GM10266 (cell line): Measurements from ENCODE around the gene CXCL8.

Source experiments
- DNase-seq: peaks from one replicate; pipeline ENCODE4 v3.0.0; 2012; ENCODE audit errors: extremely low spot score
- TF ChIP-seq, protein P1 (sequence below): IDR thresholded peaks from 2 replicates; pipeline ENCODE4 v1.5.1; 2012; ENCODE audit warnings: mild to moderate bottlenecking, low read depth; ENCODE audit not compliant: control insufficient read depth, insufficient read depth; ENCODE audit errors: missing control alignments

Gene CXCL8

DNA sequence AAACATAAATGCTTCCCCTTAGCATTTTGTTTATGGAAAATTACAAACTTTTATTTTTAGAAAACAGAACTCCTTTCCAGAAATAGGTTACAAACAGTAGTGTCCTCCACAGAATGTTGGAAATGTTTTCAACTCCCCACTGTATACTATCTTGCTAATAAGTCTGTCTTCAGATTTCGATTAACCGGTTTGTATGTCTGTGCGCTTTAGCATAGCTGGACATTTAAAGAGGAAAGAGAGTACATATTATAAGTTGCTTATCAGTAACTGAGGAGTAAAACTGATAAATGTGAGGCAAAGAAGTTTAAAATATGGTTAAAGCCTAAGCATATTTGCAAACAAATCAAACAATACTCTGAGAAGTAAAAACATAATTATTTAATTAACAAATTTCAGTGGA, 3.4 kb downstream of the CXCL8 start:
- DNase-seq = no peak
- TF ChIP-seq, protein P1, sequence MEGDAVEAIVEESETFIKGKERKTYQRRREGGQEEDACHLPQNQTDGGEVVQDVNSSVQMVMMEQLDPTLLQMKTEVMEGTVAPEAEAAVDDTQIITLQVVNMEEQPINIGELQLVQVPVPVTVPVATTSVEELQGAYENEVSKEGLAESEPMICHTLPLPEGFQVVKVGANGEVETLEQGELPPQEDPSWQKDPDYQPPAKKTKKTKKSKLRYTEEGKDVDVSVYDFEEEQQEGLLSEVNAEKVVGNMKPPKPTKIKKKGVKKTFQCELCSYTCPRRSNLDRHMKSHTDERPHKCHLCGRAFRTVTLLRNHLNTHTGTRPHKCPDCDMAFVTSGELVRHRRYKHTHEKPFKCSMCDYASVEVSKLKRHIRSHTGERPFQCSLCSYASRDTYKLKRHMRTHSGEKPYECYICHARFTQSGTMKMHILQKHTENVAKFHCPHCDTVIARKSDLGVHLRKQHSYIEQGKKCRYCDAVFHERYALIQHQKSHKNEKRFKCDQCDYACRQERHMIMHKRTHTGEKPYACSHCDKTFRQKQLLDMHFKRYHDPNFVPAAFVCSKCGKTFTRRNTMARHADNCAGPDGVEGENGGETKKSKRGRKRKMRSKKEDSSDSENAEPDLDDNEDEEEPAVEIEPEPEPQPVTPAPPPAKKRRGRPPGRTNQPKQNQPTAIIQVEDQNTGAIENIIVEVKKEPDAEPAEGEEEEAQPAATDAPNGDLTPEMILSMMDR = no peak

- TF ChIP-seq, protein P1 = no peak
- DNase-seq = no peak
These were observed 3.8 kb downstream of the CXCL8 start for GRCh38 chr4:73744203-73744602.

GRCh38 chr4:73750730-73751129, 10.4 kb downstream of the CXCL8 start:
- DNase-seq = no peak
- TF ChIP-seq, protein P1 = no peak

DNA sequence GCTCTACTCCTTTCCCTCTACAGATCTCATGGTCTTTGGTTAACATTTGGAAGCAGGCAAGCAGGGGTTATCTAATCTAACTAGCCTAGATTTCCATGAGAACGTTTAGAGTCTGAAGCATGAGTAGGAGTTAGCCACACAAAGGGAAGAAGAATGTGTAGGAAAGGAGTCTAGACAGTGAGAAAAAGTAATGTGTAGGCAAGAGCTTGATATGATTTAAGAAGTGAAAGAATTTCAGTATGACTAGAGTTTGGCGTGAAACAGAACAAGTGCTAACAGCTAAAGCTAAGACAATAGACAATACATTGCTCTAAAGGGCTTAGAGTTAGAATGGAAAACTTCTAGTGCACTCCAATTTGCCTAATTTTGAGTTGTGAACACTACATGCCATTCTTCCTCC, 10.8 kb downstream of the CXCL8 start:
- no peak for DNase-seq
- TF ChIP-seq, protein P1 = no peak

DNA sequence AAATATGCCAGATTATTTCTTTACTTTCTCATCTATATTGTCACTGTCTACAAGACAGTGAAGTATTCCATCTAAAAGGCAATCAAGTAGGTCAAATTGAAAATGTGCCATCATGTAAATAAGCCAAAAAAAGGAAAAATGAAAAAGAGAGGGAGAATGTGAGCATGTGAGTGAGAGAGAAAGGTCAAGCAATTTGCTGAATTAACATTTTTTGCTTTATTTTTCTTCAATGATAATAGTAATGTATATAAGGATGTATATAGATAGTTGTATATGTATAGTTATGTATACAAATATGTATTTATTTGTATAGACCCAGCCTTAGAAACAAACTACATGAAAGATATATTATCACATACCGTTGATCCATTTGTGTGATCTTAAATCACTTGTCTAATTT, 11.5 kb downstream of the CXCL8 start:
- DNase-seq = no peak
- TF ChIP-seq, protein P1 = no peak

DNA sequence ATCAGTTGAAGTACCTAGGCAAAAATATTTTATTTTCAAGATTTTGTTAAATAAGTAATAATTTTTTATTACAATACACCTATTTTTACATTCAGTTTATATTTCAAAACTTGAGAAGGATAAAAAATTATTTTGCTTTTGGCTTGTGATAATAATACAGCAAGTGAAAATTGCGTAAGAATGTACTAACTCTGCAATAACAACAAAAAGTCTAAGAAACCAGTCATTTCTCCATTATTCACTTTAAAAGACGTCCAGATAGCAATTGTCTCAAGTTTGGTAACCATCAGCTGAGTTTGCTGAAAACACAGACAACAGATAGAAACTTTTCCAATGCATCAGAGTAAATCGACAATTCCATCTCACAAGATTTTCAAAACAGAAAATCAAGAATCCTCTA, 12.1 kb downstream of the CXCL8 start:
- DNase-seq = no peak
- TF ChIP-seq, protein P1 = no peak

DNA sequence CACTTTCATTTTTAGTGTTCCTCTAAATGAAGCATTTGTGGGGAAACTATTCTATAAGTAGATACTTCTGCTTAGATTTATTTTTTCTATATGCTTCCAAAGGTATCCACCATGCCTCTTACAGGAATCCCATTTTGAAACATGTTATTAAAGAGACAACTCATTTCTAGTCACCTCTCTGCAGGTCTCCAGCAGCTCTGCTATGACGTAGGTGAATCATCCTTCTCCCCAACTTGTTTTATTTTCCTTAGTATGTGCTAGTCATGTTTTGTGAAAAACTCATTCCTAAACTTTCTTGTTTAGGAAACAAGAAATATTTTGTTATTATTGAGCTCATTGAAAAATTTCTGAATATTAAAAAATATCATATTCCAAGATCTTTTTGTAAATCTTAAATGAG, 12.8 kb downstream of the CXCL8 start:
- TF ChIP-seq, protein P1 = no peak
- no peak for DNase-seq
